ENCODE data around the gene GATA5. TPM values are rescaled to one million over a fixed set of nuclear protein-coding genes. Genes with fewer than 3 reads are reported as not detected.

The GATA5 gene
- total RNA-seq, 1 donor from 2014 or later, result not detected

GRCh38 chr20:62489932-62490263, 14.1 kb upstream of the GATA5 start:
- H3K9me3 Mint-ChIP-seq (ENCODE audit: low read depth), result no peaks in the 10 kb centered on the region
- H3K4me3 Mint-ChIP-seq (ENCODE audit: unreplicated experiment), result no peak overlapping the region
- no peaks in the 10 kb centered on the region for H3K36me3 Mint-ChIP-seq (ENCODE audit: low read depth)
- no peak for DNase-seq (ENCODE audit: low spot score)
- H3K27ac Mint-ChIP-seq (ENCODE audit: unreplicated experiment), result no peak overlapping the region
- TF ChIP-seq CTCF (IDR thresholded peaks at IDR 0.05), result no peak
- peaks cover 43% of the 10 kb centered on the region for H3K27me3 Mint-ChIP-seq (ENCODE audit: low read depth)
- H3K4me1 Mint-ChIP-seq (ENCODE audit: low read depth), result no peaks in the 10 kb centered on the region

GRCh38 chr20:62489186-62489931, 13.6 kb upstream of the GATA5 start:
- H3K27ac Mint-ChIP-seq (ENCODE audit: unreplicated experiment), result no peak overlapping the region
- no peak for DNase-seq (ENCODE audit: low spot score)
- no peaks in the 10 kb centered on the region for H3K36me3 Mint-ChIP-seq (ENCODE audit: low read depth)
- no peak overlapping the region for H3K4me3 Mint-ChIP-seq (ENCODE audit: unreplicated experiment)
- no peaks in the 10 kb centered on the region for H3K9me3 Mint-ChIP-seq (ENCODE audit: low read depth)
- no peak for TF ChIP-seq CTCF (IDR thresholded peaks at IDR 0.05)
- peaks cover 43% of the 10 kb centered on the region for H3K27me3 Mint-ChIP-seq (ENCODE audit: low read depth)
- no peaks in the 10 kb centered on the region for H3K4me1 Mint-ChIP-seq (ENCODE audit: low read depth)

DNA sequence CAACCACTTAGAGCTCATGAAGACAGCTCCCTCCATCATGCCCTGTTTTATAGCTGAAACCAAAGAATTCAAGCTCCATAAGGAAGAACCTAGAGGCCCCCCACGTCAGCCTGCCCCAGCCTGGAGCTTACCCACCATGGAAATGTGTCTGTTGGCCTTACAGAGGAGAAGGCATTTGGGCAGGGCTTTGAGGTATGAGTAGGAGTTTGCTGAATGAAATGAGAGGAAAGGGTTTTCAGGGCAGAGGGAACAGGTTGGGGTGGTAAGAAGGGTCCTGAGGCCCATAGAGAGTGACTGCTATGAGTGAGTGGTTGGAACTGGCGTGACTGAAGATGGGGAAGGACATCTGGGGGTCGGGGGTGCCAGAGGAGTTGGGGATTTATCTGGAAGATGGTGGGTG, 12.7 kb upstream of the GATA5 start:
- H3K4me3 Mint-ChIP-seq (ENCODE audit: unreplicated experiment), result no peak overlapping the region
- DNase-seq (ENCODE audit: low spot score), result no peak
- H3K27me3 Mint-ChIP-seq (ENCODE audit: low read depth), result peaks cover 43% of the 10 kb centered on the region
- no peak overlapping the region for H3K27ac Mint-ChIP-seq (ENCODE audit: unreplicated experiment)
- TF ChIP-seq CTCF (IDR thresholded peaks at IDR 0.05), result no peak
- no peaks in the 10 kb centered on the region for H3K9me3 Mint-ChIP-seq (ENCODE audit: low read depth)
- no peaks in the 10 kb centered on the region for H3K36me3 Mint-ChIP-seq (ENCODE audit: low read depth)
- H3K4me1 Mint-ChIP-seq (ENCODE audit: low read depth), result no peaks in the 10 kb centered on the region

- DNase-seq (ENCODE audit: low spot score), result no peak
- Mint-ChIP-seq H3K36me3 (ENCODE audit: low read depth) (no peaks in the 10 kb centered on the region), H3K27ac (ENCODE audit: unreplicated experiment) (no peak overlapping the region), H3K4me1 (ENCODE audit: low read depth) (peaks cover 2% of the 10 kb centered on the region), H3K27me3 (ENCODE audit: low read depth) (peaks cover 50% of the 10 kb centered on the region), H3K9me3 (ENCODE audit: low read depth) (no peaks in the 10 kb centered on the region), H3K4me3 (ENCODE audit: unreplicated experiment) (no peak overlapping the region)
- no peak for TF ChIP-seq CTCF (IDR thresholded peaks at IDR 0.05)
Observed at GRCh38 chr20:62487561-62488354, 12.0 kb upstream of the GATA5 start.

DNA sequence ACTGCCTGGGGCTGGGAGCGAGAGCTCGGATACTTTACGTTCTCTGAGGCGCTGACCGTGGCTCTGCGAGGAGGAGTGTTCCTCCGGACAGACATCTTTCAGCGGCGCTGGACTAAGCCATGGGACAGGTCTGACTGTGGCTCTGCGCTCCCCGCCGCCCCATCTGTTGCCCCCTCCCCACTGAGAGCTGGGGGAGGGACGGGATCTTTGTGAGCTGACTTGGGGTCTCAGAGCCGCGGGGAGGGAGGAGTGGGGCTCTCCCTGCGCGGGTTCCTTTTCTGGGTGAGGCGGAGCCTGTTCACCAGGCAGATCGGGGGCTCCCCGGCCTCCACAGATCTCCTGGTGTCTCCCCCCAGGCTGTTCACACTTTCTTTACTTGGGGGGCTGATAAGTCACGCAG, 11.3 kb upstream of the GATA5 start:
- H3K36me3 Mint-ChIP-seq (ENCODE audit: low read depth), result no peaks in the 10 kb centered on the region
- TF ChIP-seq CTCF (IDR thresholded peaks at IDR 0.05), result no peak
- peaks cover 3% of the 10 kb centered on the region for H3K4me1 Mint-ChIP-seq (ENCODE audit: low read depth)
- no peak for DNase-seq (ENCODE audit: low spot score)
- H3K27me3 Mint-ChIP-seq (ENCODE audit: low read depth), result peaks cover 48% of the 10 kb centered on the region
- no peak overlapping the region for H3K27ac Mint-ChIP-seq (ENCODE audit: unreplicated experiment)
- no peak overlapping the region for H3K4me3 Mint-ChIP-seq (ENCODE audit: unreplicated experiment)
- H3K9me3 Mint-ChIP-seq (ENCODE audit: low read depth), result no peaks in the 10 kb centered on the region
